H9 (cell line): Measurements from ENCODE around the gene BLVRB. TPM values are rescaled to one million over a fixed set of nuclear protein-coding genes. Genes with fewer than 3 reads are reported as not detected.

Source experiments
- DNase-seq: peaks from one replicate; pipeline ENCODE4 v3.0.0-alpha.2; 2017
- H2AFZ ChIP-seq: one replicate; pipeline ENCODE4 v1.6.1; 2013; ENCODE audit warnings: mild to moderate bottlenecking, low read length, control low read depth, moderate library complexity
- H2AK5ac ChIP-seq: 2 replicates; pipeline ENCODE4 v1.6.1; 2013; ENCODE audit warnings: low read length, control low read depth, mixed read lengths; ENCODE audit not compliant: insufficient read length
- H2BK120ac ChIP-seq: one replicate; pipeline ENCODE4 v1.6.1; 2013; ENCODE audit warnings: low read depth, mild to moderate bottlenecking, low read length, control low read depth, inconsistent platforms; ENCODE audit not compliant: poor library complexity, severe bottlenecking
- H2BK12ac ChIP-seq: 2 replicates; pipeline ENCODE4 v1.6.1; 2013; ENCODE audit warnings: low read length, control low read depth, mixed read lengths, low read depth; ENCODE audit not compliant: insufficient read length
- H2BK15ac ChIP-seq: 2 replicates; pipeline ENCODE4 v1.6.1; 2013; ENCODE audit warnings: low read depth, low read length, control low read depth
- H2BK20ac ChIP-seq: one replicate; pipeline ENCODE4 v1.6.1; 2013; ENCODE audit warnings: low read depth, mild to moderate bottlenecking, low read length, control low read depth, inconsistent platforms; ENCODE audit not compliant: poor library complexity, severe bottlenecking
- H2BK5ac ChIP-seq: 2 replicates; pipeline ENCODE4 v1.6.1; 2013; ENCODE audit warnings: low read length, control low read depth, mixed read lengths; ENCODE audit not compliant: insufficient read length
- H3K14ac ChIP-seq: 2 replicates; pipeline ENCODE4 v1.6.1; 2013; ENCODE audit warnings: low read length, control low read depth; ENCODE audit not compliant: insufficient read depth
- H3K18ac ChIP-seq: 2 replicates; pipeline ENCODE4 v1.6.1; 2013; ENCODE audit warnings: low read depth, mild to moderate bottlenecking, mixed read lengths, low read length, control low read depth; ENCODE audit not compliant: insufficient read length
- H3K23ac ChIP-seq: 2 replicates; pipeline ENCODE4 v1.6.1; 2013; ENCODE audit warnings: low read length, control low read depth, mixed read lengths, low read depth; ENCODE audit not compliant: insufficient read length
- H3K23me2 ChIP-seq: 2 replicates; pipeline ENCODE4 v1.6.1; 2013; ENCODE audit warnings: low read depth, mild to moderate bottlenecking, mixed read lengths, low read length, control low read depth; ENCODE audit not compliant: insufficient read length, poor library complexity, severe bottlenecking
- H3K27ac ChIP-seq: 2 replicates; pipeline ENCODE4 v1.5.1; 2013; ENCODE audit warnings: low read length, control low read depth, mixed read lengths, low read depth; ENCODE audit not compliant: insufficient read length
- H3K27me3 ChIP-seq: 2 replicates; pipeline ENCODE4 v1.6.1; 2013; ENCODE audit warnings: low read length, control low read depth, inconsistent platforms; ENCODE audit not compliant: insufficient read depth
- H3K4ac ChIP-seq: 2 replicates; pipeline ENCODE4 v1.6.1; 2013; ENCODE audit warnings: low read depth, mild to moderate bottlenecking, control low read depth, inconsistent platforms, low read length, moderate library complexity
- H3K4me1 ChIP-seq: 2 replicates; pipeline ENCODE4 v1.6.1; 2013; ENCODE audit warnings: low read length, control low read depth, inconsistent platforms; ENCODE audit not compliant: insufficient read depth
- H3K4me2 ChIP-seq: 2 replicates; pipeline ENCODE4 v1.6.1; 2013; ENCODE audit warnings: low read length, control low read depth, mixed read lengths; ENCODE audit not compliant: insufficient read length, insufficient read depth
- H3K56ac ChIP-seq: 2 replicates; pipeline ENCODE4 v1.6.1; 2013; ENCODE audit warnings: low read depth, mild to moderate bottlenecking, mixed read lengths, low read length, control low read depth; ENCODE audit not compliant: insufficient read length
- H3K79me1 ChIP-seq: 2 replicates; pipeline ENCODE4 v1.6.1; 2013; ENCODE audit warnings: low read depth, mild to moderate bottlenecking, moderate library complexity, low read length, control low read depth, inconsistent platforms; ENCODE audit not compliant: insufficient read depth, poor library complexity, severe bottlenecking
- H3K79me2 ChIP-seq: 2 replicates; pipeline ENCODE4 v1.6.1; 2013; ENCODE audit warnings: low read length, control low read depth, inconsistent platforms; ENCODE audit not compliant: insufficient read depth
- H3K9ac ChIP-seq: 2 replicates; pipeline ENCODE4 v1.6.1; 2013; ENCODE audit warnings: low read length, control low read depth, mixed read lengths; ENCODE audit not compliant: insufficient read length; ENCODE audit errors: extremely low read depth
- H3K9me3 ChIP-seq: one replicate; pipeline ENCODE4 v1.6.1; 2013; ENCODE audit warnings: low read depth, low read length, inconsistent platforms; ENCODE audit not compliant: control insufficient read depth
- H3T11ph ChIP-seq: one replicate; pipeline ENCODE4 v1.6.1; 2013; ENCODE audit warnings: mild to moderate bottlenecking, low read length, control low read depth, inconsistent platforms
- H4K20me1 ChIP-seq: one replicate; pipeline ENCODE4 v1.6.1; 2013; ENCODE audit not compliant: control insufficient read depth, insufficient read length, insufficient read depth
- H4K5ac ChIP-seq: 2 replicates; pipeline ENCODE4 v1.6.1; 2013; ENCODE audit warnings: low read depth, mild to moderate bottlenecking, mixed read lengths, low read length, control low read depth; ENCODE audit not compliant: insufficient read length
- H4K8ac ChIP-seq: replicated peaks from 2 replicates; pipeline ENCODE4 v1.6.1; 2013; ENCODE audit warnings: low read length, control low read depth, mixed read lengths, low read depth; ENCODE audit not compliant: insufficient read length
- H4K91ac ChIP-seq: 2 replicates; pipeline ENCODE4 v1.6.1; 2013; ENCODE audit warnings: low read depth, mild to moderate bottlenecking, moderate library complexity, mixed read lengths, low read length, control low read depth; ENCODE audit not compliant: insufficient read length
- H3K27ac Mint-ChIP-seq, 3 experiments: 2 replicates in 2 of 3; 3 replicates in 1 of 3; pipeline ENCODE4 v1.8.0; 2020 to 2021; ENCODE audit warnings: mixed read lengths in 3 of 3, mild to moderate bottlenecking in 1 of 3, moderate library complexity in 1 of 3
- H3K27me3 Mint-ChIP-seq: 2 replicates; pipeline ENCODE4 v1.8.0; 2021; ENCODE audit warnings: low read depth, mild to moderate bottlenecking, moderate library complexity, mixed read lengths
- H3K36me3 Mint-ChIP-seq, 3 experiments: 2 replicates in 2 of 3; 3 replicates in 1 of 3; pipeline ENCODE4 v1.8.0; 2020 to 2021; ENCODE audit warnings: low read depth in 3 of 3, mixed read lengths in 3 of 3; ENCODE audit not compliant: insufficient read depth in 1 of 3
- H3K4me1 Mint-ChIP-seq, 2 experiments: 2 replicates each; pipeline ENCODE4 v1.8.0; 2020; ENCODE audit warnings: mixed read lengths in 2 of 2
- H3K4me3 Mint-ChIP-seq, 2 experiments: 2 replicates in 1 of 2; 3 replicates in 1 of 2; pipeline ENCODE4 v1.8.0; 2020 to 2021; ENCODE audit warnings: mild to moderate bottlenecking in 2 of 2, mixed read lengths in 2 of 2, moderate library complexity in 1 of 2
- H3K9me3 Mint-ChIP-seq, 2 experiments: 2 replicates in 1 of 2; 3 replicates in 1 of 2; pipeline ENCODE4 v1.8.0; 2020; ENCODE audit warnings: mild to moderate bottlenecking in 2 of 2, mixed read lengths in 2 of 2, moderate library complexity in 1 of 2
- WGBS: extraction: QIAGEN DNeasy Blood & Tissue Kit; methylation state at CpG from one replicate; pipeline ENCODE4 v1.1.7; 2013; ENCODE audit warnings: missing lambda C conversion rate, low lambda C conversion rate, mixed read lengths; ENCODE audit not compliant: insufficient read length; ENCODE audit errors: extremely low coverage; 5-methylcytosine and 5-hydroxymethylcytosine counted together
- total RNA-seq: library from RNA; stranded (reverse); gene quantifications from 2 replicates; pipeline ENCODE4 v1.2.1, GENCODE V29; 2021
- TF ChIP-seq, protein P1 (sequence below): fragments of 200-600 bp; sonication (generic); conservative IDR thresholded peaks from 3 replicates; pipeline ENCODE4 v1.8.0; 2021; ENCODE audit warnings: antibody characterized with exemption, mild to moderate bottlenecking

Gene BLVRB
- total RNA-seq, 1 experiment from 2014 or later: 27.9 TPM

DNA sequence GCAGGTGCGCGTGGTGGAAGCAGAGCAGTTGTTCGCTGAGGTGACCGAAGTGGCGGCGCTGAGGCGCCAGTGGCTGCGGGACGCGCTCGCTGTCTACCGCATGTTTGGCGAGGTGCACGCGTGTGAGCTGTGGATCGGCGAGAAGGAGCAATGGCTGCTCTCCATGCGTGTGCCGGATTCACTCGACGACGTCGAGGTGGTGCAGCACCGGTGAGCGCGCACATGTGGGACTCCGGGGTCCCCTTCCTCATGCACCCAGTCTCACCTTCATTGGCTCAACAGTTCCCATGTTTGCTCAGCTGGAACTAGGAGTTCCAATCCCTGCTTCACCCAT, 47.8 kb upstream of the BLVRB start:
- H3K23me2 ChIP-seq: no peaks in the 10 kb centered on the region
- H2BK12ac ChIP-seq: no peak overlapping the region
- no peaks in the 10 kb centered on the region for H3K79me2 ChIP-seq
- peaks cover 7 to 12% of the 10 kb centered on the region in 2 experiments; a peak in 4 of 5 replicates for H3K9me3 Mint-ChIP-seq
- no peak overlapping the region for H3K4ac ChIP-seq
- no peak overlapping the region for H3K56ac ChIP-seq
- peaks cover 0 to 10% of the 10 kb centered on the region in 2 experiments; a peak in 2 of 4 replicates for H3K4me1 Mint-ChIP-seq
- H3K4me3 Mint-ChIP-seq: peak overlapping the region in 1 of 2 experiments; percentile 64; a peak in 4 of 5 replicates
- no peak overlapping the region for H2BK120ac ChIP-seq
- no peak overlapping the region for H3K27ac ChIP-seq
- WGBS: no CpG with 5 or more reads among the region's 27 CpGs
- H3K27me3 ChIP-seq: peaks cover 29% of the 10 kb centered on the region
- no peaks in the 10 kb centered on the region for H3K79me1 ChIP-seq
- H3K27me3 Mint-ChIP-seq: peaks cover 91% of the 10 kb centered on the region
- no peak overlapping the region for H2BK5ac ChIP-seq
- H2BK20ac ChIP-seq: no peak overlapping the region
- no peak overlapping the region for H4K8ac ChIP-seq
- DNase-seq: no peak
- H3K4me1 ChIP-seq: no peaks in the 10 kb centered on the region
- no peak overlapping the region for H2AK5ac ChIP-seq
- peaks cover 8% of the 10 kb centered on the region for H3K9me3 ChIP-seq
- H3K4me2 ChIP-seq: no peak overlapping the region
- H4K5ac ChIP-seq: no peak overlapping the region
- H4K20me1 ChIP-seq: no peaks in the 10 kb centered on the region
- no peak overlapping the region for H2AFZ ChIP-seq
- H3K9ac ChIP-seq: no peak overlapping the region
- no peak overlapping the region for H3K14ac ChIP-seq
- TF ChIP-seq, protein P1, sequence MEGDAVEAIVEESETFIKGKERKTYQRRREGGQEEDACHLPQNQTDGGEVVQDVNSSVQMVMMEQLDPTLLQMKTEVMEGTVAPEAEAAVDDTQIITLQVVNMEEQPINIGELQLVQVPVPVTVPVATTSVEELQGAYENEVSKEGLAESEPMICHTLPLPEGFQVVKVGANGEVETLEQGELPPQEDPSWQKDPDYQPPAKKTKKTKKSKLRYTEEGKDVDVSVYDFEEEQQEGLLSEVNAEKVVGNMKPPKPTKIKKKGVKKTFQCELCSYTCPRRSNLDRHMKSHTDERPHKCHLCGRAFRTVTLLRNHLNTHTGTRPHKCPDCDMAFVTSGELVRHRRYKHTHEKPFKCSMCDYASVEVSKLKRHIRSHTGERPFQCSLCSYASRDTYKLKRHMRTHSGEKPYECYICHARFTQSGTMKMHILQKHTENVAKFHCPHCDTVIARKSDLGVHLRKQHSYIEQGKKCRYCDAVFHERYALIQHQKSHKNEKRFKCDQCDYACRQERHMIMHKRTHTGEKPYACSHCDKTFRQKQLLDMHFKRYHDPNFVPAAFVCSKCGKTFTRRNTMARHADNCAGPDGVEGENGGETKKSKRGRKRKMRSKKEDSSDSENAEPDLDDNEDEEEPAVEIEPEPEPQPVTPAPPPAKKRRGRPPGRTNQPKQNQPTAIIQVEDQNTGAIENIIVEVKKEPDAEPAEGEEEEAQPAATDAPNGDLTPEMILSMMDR: no peak
- H3K18ac ChIP-seq: no peak overlapping the region
- no peak overlapping the region for H4K91ac ChIP-seq
- H2BK15ac ChIP-seq: no peak overlapping the region
- H3T11ph ChIP-seq: no peak overlapping the region
- H3K27ac Mint-ChIP-seq: no peak overlapping the region
- no peak overlapping the region for H3K23ac ChIP-seq
- peaks cover 0 to 3% (median 0%) of the 10 kb centered on the region in 3 experiments; a peak in 1 of 7 replicates for H3K36me3 Mint-ChIP-seq
